Activated naive CD4-positive, alpha-beta T cell treated with anti-CD3 and anti-CD28 coated beads, Interleukin-2, amount 50 U/mL, for 24 hours (primary cell): ENCODE data around the gene ACOT2.
"Not testable (repeated sequence)": the region's sequence is repeated elsewhere in the genome, so short reads cannot be mapped to it uniquely, and the experiment has no call there.

Experiments used
- H3K27ac Mint-ChIP-seq: one replicate; pipeline ENCODE4 v1.8.0; 2021; ENCODE audit warnings: mild to moderate bottlenecking, mixed read lengths
- H3K27me3 Mint-ChIP-seq: one replicate; pipeline ENCODE4 v1.8.0; 2021; ENCODE audit warnings: mixed read lengths
- H3K36me3 Mint-ChIP-seq: one replicate; pipeline ENCODE4 v1.8.0; 2021; ENCODE audit warnings: mixed read lengths
- H3K4me1 Mint-ChIP-seq: one replicate; pipeline ENCODE4 v1.8.0; 2021; ENCODE audit warnings: mixed read lengths
- H3K4me3 Mint-ChIP-seq: one replicate; pipeline ENCODE4 v1.8.0; 2021; ENCODE audit warnings: mild to moderate bottlenecking, mixed read lengths
- H3K9me3 Mint-ChIP-seq: one replicate; pipeline ENCODE4 v1.8.0; 2021; ENCODE audit warnings: mixed read lengths

Gene ACOT2, protein sequence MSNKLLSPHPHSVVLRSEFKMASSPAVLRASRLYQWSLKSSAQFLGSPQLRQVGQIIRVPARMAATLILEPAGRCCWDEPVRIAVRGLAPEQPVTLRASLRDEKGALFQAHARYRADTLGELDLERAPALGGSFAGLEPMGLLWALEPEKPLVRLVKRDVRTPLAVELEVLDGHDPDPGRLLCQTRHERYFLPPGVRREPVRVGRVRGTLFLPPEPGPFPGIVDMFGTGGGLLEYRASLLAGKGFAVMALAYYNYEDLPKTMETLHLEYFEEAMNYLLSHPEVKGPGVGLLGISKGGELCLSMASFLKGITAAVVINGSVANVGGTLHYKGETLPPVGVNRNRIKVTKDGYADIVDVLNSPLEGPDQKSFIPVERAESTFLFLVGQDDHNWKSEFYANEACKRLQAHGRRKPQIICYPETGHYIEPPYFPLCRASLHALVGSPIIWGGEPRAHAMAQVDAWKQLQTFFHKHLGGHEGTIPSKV

DNA sequence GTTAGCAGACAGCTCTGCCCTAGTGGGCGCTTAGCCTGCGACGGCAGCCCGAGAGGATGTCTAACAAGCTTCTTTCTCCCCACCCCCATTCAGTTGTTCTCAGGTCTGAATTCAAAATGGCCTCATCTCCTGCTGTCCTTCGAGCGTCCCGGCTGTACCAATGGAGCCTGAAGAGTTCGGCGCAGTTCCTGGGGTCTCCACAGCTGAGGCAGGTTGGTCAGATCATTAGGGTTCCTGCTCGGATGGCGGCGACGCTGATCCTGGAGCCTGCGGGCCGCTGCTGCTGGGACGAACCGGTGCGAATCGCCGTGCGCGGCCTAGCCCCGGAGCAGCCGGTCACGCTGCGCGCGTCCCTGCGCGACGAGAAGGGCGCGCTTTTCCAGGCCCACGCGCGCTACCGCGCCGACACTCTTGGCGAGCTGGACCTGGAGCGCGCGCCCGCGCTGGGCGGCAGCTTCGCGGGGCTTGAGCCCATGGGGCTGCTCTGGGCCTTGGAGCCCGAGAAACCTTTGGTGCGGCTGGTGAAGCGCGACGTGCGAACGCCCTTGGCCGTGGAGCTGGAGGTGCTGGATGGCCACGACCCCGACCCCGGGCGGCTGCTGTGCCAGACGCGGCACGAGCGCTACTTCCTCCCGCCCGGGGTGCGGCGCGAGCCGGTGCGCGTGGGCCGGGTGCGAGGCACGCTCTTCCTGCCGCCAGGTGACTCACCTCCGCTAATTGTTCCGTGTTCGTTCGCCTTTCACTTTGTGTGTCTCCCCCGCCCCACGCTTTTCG is at the start of gene ACOT2:
Gene ACOT2 (plus strand): TSS at position 29 of the 774 bp plus-strand sequence. CDS start 28 bp downstream, at position 57.
- H3K27me3 Mint-ChIP-seq, H3K9me3 Mint-ChIP-seq: not testable (repeated sequence)
- Mint-ChIP-seq H3K4me3 (peak within 1 kb of the TSS; percentile 99), H3K27ac (peak within 1 kb of the TSS; percentile 97), H3K4me1 (peaks cover 44% of the 10 kb centered on the region), H3K36me3 (peaks cover 22% of the 10 kb centered on the region)

DNA sequence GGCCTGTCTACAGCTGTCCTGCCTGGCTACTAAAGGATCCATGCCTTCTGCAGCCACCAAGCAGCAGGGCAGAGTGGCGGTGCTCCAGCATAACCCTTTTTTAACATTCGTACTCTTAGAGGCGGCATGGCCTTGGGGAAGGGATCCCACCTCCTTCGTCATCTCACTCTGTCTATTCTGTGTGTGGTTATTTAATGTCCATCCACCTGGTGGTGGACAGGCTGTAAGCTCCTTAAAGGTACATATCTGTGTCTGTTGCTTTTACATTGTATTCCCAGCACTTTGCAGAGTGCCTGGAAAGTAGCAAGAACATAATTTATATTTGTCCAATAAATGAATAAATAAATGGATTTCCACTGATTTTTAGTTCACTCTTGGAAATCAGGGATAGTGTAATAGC is 47.8 kb upstream of the ACOT2 start:
- Mint-ChIP-seq H3K36me3 (peaks cover 5% of the 10 kb centered on the region), H3K27me3 (no peaks in the 10 kb centered on the region), H3K27ac (no peak overlapping the region), H3K4me3 (no peak overlapping the region), H3K9me3 (no peaks in the 10 kb centered on the region), H3K4me1 (no peaks in the 10 kb centered on the region)

DNA sequence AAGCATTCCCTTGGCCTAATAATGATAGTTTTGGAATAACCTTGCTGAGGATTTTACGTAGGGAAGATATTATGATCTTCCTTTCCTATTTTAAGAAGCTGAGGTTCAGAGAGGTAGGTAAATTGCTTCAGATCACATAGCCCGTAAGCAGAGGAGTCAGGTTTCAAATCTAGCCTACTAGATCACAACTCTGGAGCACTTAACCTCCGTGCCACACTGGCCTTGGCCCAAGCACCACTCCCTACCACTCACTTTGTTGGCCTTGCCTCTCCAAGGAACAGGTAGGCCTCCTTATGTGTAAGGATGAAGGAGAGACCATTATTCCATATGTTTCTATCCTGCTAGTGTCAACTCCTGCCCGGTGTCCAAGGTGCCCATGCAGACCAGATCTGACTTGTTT is 44.5 kb upstream of the ACOT2 start:
- H3K36me3 Mint-ChIP-seq, result peaks cover 5% of the 10 kb centered on the region
- H3K4me1 Mint-ChIP-seq, result no peaks in the 10 kb centered on the region
- H3K9me3 Mint-ChIP-seq, result no peaks in the 10 kb centered on the region
- H3K4me3 Mint-ChIP-seq, result no peak overlapping the region
- H3K27ac Mint-ChIP-seq, result no peak overlapping the region
- H3K27me3 Mint-ChIP-seq, result no peaks in the 10 kb centered on the region

DNA sequence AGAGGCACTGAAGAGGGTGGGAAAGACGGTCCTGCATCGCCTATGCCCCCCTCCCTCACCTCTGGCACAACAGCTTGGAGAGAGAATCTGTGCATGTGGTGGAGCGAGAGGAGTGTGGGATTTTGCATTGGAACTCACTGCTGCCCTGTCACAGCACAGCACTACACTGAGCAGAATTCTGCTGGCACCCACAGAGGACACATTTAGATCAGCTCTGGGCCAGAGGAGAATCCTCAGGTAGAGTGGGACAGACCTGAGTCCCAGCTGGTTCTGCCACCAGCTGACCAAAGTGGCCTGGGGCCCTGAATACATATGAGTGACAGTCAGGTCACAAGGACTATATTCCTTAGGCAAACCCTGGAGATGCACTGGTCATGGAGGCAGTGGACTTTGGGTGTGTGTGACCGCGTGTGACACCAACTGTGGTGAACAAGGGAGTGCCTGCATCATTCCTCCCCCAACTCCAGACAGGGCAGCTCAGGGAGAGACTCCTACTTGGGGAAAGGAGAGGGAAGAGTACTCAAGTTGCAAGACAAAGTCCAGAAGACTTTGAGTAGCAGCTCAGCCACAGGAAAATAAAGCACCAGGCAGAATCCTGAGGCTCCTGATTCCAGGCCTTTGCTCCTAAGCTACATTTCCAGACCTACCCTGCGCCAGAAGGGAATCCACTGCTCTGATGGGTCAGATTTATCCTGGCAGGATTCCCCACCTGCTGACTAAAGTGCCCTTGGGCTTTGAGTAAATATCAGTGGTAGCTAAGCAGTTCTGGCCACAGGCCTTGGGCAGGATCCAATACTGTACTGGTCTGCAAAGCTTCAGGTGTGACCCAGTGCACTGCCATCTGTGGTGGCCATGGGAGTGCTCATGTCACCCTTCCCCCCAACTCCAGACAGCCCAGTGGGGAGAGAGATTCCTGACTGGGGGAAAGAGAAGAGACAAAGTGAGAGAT is 42.7 kb upstream of the ACOT2 start:
- no peak overlapping the region for H3K4me3 Mint-ChIP-seq
- no peak overlapping the region for H3K27ac Mint-ChIP-seq
- H3K27me3 Mint-ChIP-seq, result no peaks in the 10 kb centered on the region
- H3K4me1 Mint-ChIP-seq, result no peaks in the 10 kb centered on the region
- peaks cover 3% of the 10 kb centered on the region for H3K36me3 Mint-ChIP-seq
- H3K9me3 Mint-ChIP-seq, result no peaks in the 10 kb centered on the region

DNA sequence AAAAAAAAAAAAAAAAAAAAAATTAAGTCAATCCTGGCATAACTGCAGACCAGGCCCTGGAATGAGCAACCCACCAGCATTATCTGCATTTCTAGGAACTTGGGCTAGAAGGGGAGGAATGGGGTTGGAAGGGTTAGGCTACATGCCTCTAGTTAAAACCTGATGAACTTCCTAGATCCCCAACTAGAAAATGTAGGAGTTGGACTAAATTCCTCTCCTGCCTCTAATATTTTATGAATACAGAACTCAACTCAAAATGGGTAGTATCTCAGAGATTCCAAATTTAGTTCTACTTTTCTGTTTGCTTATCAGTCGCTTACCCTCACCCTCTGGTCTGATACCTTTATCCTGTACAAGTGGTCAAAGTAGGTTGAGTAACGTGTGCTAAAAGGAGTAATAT is 39.7 kb upstream of the ACOT2 start:
- H3K27me3 Mint-ChIP-seq, H3K27ac Mint-ChIP-seq, H3K4me1 Mint-ChIP-seq, H3K9me3 Mint-ChIP-seq, H3K4me3 Mint-ChIP-seq, H3K36me3 Mint-ChIP-seq: not testable (repeated sequence)

DNA sequence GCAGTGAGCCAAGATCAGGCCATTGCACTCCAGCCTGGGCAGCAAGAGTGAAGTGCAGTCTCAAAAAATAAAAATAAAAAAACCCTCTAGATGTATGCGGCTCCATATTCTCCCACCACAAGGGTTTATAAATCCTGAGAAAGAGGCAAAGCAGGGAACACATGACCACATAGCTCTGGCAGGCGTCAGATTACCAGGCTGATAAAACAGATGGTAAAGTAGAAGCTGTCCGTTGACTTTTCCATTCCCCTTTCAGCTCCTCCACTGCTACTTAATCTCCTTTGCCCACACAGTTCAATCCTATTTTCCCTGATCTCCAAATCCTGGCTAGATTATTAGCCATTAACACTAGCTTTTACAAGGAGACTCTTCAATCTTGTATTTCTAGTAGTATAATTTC is 37.0 kb upstream of the ACOT2 start:
- H3K27ac Mint-ChIP-seq, H3K4me3 Mint-ChIP-seq, H3K36me3 Mint-ChIP-seq, H3K27me3 Mint-ChIP-seq, H3K9me3 Mint-ChIP-seq, H3K4me1 Mint-ChIP-seq: not testable (repeated sequence)

DNA sequence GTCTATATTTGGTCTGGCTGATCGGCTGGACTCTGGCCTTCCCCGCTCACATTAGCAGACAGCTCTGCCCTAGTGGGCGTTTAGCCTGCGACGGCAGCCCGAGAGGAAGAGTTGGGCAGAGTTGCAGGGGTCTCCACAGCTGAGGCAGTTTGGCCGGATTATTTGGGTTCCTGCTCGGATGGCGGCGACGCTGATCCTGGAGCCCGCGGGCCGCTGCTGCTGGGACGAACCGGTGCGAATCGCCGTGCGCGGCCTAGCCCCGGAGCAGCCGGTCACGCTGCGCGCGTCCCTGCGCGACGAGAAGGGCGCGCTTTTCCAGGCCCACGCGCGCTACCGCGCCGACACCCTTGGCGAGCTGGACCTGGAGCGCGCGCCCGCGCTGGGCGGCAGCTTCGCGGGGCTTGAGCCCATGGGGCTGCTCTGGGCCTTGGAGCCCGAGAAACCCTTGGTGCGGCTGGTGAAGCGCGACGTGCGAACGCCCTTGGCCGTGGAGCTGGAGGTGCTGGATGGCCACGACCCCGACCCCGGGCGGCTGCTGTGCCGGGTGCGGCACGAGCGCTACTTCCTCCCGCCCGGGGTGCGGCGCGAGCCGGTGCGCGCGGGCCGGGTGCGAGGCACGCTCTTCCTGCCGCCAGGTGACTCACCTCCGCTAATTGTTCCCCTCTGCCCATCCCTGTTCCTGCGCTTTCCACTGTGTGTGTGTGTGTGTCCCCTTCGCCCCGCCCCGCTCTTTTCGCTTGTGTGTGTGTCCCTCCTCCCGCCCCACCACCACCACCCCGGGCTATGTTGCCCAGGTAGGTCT is 31.6 kb upstream of the ACOT2 start:
- not testable (repeated sequence) for H3K27ac Mint-ChIP-seq, H3K27me3 Mint-ChIP-seq, H3K36me3 Mint-ChIP-seq, H3K4me1 Mint-ChIP-seq, H3K9me3 Mint-ChIP-seq
- H3K4me3 Mint-ChIP-seq, result peak overlapping the region; percentile 72

DNA sequence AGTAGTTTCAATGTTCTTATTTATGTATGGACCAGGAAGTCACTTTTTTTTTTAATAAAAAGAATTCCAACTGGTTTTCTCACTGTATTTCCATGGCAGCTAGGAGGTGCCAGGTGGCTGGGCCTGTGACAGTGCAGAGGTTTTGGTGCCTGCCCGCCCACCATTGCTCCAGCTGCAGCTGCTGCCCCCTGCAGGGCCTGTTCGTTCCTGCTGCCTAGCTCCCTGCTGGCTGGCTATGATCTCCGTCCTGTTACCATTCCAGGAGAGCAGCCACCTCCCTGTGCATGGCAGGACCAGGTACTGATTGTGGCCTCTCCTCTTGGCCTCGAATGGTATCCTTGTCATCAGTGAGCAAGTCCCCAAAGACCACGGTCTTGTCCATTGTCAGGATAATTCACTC is 30.0 kb upstream of the ACOT2 start:
- not testable (repeated sequence) for H3K4me3 Mint-ChIP-seq, H3K27me3 Mint-ChIP-seq, H3K9me3 Mint-ChIP-seq, H3K36me3 Mint-ChIP-seq, H3K4me1 Mint-ChIP-seq, H3K27ac Mint-ChIP-seq

DNA sequence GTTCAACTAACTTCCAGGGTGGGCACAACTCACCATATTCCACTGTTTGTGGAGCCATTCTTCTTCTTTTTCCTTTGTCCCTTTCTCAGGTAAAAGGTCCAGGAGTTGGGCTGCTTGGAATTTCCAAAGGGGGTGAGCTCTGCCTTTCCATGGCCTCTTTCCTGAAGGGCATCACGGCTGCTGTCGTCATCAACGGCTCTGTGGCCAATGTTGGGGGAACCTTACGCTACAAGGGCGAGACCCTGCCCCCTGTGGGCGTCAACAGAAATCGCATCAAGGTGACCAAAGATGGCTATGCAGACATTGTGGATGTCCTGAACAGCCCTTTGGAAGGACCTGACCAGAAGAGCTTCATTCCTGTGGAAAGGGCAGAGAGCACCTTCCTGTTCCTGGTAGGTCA is 26.1 kb upstream of the ACOT2 start:
- not testable (repeated sequence) for H3K27me3 Mint-ChIP-seq, H3K9me3 Mint-ChIP-seq, H3K4me3 Mint-ChIP-seq, H3K4me1 Mint-ChIP-seq, H3K27ac Mint-ChIP-seq, H3K36me3 Mint-ChIP-seq

DNA sequence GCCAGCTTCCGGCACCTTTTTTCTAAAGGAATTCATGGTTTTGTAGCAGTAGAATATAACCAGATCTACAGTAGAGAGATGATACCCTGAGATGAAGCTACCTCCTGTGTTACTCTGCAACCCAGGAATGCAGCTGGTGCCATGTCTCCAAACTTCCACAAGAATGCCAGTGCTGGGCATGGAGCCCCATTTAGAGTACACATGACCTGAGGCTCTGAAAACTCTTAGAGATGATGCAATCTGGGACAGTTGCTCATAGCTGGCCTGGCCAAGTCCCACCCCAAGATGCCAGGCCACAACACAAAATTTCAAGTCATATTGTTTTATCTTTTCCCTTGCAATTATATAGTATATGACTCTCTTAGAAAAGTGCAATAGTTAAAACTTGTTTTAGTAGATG is 23.7 kb upstream of the ACOT2 start:
- H3K9me3 Mint-ChIP-seq, H3K36me3 Mint-ChIP-seq: not testable (repeated sequence)

DNA sequence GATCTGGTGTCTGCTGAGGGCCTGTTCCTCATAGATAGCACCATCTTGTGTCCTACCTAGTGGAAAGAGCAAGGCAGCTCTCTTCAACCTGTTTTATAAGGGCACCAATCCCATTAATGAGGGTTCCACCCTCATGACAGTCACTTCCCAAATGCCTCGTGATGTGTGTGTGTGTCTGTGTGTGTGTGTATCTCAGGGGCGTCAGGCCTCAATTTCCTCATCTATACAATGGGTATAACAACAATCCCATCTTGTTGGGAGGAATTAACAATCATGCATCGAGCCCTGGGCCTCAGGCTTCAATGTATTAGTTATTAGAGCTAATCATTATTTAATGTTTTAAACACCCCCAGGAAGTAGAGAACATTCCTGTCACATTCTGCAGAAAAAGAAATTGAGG is 19.9 kb upstream of the ACOT2 start:
- not testable (repeated sequence) for H3K4me1 Mint-ChIP-seq, H3K27me3 Mint-ChIP-seq, H3K9me3 Mint-ChIP-seq, H3K27ac Mint-ChIP-seq, H3K4me3 Mint-ChIP-seq, H3K36me3 Mint-ChIP-seq

More for the DNA sequence above, 23.7 kb upstream of the ACOT2 start:
- H3K27ac Mint-ChIP-seq, H3K4me3 Mint-ChIP-seq, H3K27me3 Mint-ChIP-seq, H3K4me1 Mint-ChIP-seq: not testable (repeated sequence)

DNA sequence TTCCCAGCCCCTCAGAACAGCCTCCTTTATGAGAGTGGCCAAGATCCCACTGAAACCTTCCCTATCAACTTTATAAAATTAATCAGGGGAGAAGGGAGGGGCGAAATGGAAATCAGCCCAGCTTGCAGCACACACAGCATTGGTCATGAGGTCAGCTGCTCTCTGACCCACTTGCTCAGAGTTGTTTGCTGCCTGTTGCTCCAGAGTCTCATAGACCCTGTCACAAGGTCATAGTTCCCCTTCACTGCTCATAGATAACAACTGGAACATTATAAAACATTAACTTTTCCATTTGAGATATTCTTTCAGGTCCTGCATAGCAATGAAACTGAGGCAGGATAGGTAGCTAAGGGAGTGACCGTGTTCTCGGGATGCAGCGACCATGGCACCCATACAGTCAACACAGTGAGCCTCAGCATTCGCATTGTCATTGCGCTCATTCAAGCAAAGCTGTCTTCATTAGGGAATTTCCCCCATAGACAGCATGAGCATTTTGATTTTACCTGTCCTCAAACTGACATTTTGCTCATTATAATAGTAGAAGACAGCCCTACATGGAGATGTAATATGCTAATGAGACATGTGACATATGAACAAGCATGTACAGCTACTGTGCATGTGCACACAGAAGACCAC is 19.0 kb upstream of the ACOT2 start:
- not testable (repeated sequence) for H3K36me3 Mint-ChIP-seq, H3K9me3 Mint-ChIP-seq, H3K4me3 Mint-ChIP-seq, H3K27ac Mint-ChIP-seq, H3K27me3 Mint-ChIP-seq, H3K4me1 Mint-ChIP-seq

DNA sequence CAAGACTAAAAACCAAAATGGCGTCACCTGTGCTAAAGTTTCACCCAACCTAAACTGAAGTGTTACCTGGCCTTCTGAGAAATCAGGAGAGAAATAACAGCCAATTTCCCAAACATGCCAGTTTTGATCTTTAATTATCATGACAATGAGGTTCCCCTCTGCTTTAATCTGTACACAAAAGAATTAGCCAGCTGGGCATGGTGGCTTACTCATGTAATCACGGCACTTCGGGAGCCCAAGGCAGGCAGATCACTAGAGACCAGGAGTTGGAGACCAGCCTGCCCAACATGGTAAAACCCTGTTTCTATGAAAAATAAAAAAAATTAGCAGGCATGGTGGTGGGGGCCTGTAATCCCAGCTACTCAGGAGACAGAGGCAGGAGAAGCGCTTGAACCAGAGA is 15.2 kb upstream of the ACOT2 start:
- no peaks in the 10 kb centered on the region for H3K4me1 Mint-ChIP-seq
- H3K36me3 Mint-ChIP-seq, result no peaks in the 10 kb centered on the region
- no peak overlapping the region for H3K27ac Mint-ChIP-seq
- no peaks in the 10 kb centered on the region for H3K27me3 Mint-ChIP-seq
- H3K4me3 Mint-ChIP-seq, result no peak overlapping the region
- H3K9me3 Mint-ChIP-seq, result no peaks in the 10 kb centered on the region

DNA sequence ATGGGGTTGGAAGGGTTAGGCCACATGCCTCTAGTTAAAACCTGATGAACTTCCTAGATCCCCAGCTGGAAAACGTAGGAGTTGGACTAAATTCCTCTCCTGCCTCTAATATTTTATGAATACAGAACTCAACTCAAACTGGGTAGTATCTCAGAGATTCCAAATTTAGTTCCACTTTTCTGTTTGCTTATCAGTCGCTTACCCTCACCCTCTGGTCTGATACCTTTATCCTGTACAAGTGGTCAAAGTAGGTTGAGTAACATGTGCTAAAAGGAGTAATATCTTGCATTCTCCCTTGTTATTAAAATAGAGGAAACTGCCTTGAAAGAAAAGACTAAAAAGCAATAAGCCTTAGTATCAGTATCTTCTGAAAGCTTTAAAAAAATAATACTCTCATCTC is 11.8 kb upstream of the ACOT2 start:
- H3K9me3 Mint-ChIP-seq, H3K4me1 Mint-ChIP-seq, H3K36me3 Mint-ChIP-seq, H3K4me3 Mint-ChIP-seq, H3K27ac Mint-ChIP-seq, H3K27me3 Mint-ChIP-seq: not testable (repeated sequence)

DNA sequence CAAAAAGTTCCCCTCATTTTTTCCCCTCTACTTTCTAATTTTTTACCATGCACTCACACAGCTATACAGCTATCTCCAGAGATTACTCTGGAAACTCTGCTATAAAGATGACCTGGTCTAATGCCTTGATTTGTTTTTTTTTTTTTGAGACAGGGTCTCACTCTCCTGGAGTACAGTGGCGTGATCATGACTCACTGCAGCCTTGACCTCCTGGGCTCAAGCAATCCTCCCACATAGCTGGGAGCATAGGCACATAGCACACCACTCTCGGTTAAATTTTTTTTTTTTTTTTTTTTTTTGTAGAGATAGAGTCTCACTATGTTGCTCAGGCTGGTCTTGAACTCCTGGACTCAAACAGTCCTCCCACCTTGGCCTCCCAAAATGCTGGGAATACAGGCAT is 10.8 kb upstream of the ACOT2 start:
- H3K4me1 Mint-ChIP-seq, result not testable (repeated sequence)

More for the DNA sequence above, 10.8 kb upstream of the ACOT2 start:
- not testable (repeated sequence) for H3K9me3 Mint-ChIP-seq, H3K27me3 Mint-ChIP-seq, H3K27ac Mint-ChIP-seq, H3K4me3 Mint-ChIP-seq
- H3K36me3 Mint-ChIP-seq, result peaks cover 10% of the 10 kb centered on the region
